ENCODE data around the gene OLA1. TPM values are rescaled to one million over a fixed set of nuclear protein-coding genes. Genes with fewer than 3 reads are reported as not detected.

OLA1 gene
- total and polyA plus RNA-seq, 9 of the 15 experiments (the other 6 are each of a cell fraction or from before 2014, with no cell fraction given) = 208 to 353 (median 225) TPM

- no peaks in the 10 kb centered on the region for H3K9me3 ChIP-seq (replicated peaks; ENCODE audit: control insufficient read depth, insufficient read depth, low read depth, low read length)
- intact Hi-C loops (cut with micrococcal nuclease) (no loop called here), in situ Hi-C loops (cut with MboI) (no loop called here)
- peak in 2 of 4 experiments; percentile 8 to 15 for DNase-seq (ENCODE audit: extremely low read depth in 1 of 4, low spot score in 3 of 4)
- no peak overlapping the region for H3K9ac ChIP-seq (ENCODE audit: insufficient read depth in 1 of 2, low read depth in 2 of 2, low read length in 2 of 2)
- H3K4me1 ChIP-seq (replicated peaks in 1 of 2; ENCODE audit: control insufficient read depth in 2 of 2, insufficient read depth in 2 of 2, low read length in 2 of 2) = no peaks in the 10 kb centered on the region
- POLR2A ChIA-PET = no interaction called here
- FAIRE-seq = no peak
- no peak overlapping the region for H3K4me2 ChIP-seq (ENCODE audit: insufficient read depth, low read length)
- no peaks in the 10 kb centered on the region for H3K79me2 ChIP-seq (ENCODE audit: control insufficient read depth, insufficient read depth, low read length)
- H3K27ac ChIP-seq (ENCODE audit: extremely low read depth, low read depth, low read length) = peak overlapping the region; percentile 5; the same call in 1 of the 3 replicates
- H3K36me3 ChIP-seq (ENCODE audit: control insufficient read depth, insufficient read depth, low read length) = peaks cover 33% of the 10 kb centered on the region; the same call in 1 of the 3 replicates
- no peak for ATAC-seq
- no peaks in the 10 kb centered on the region for H4K20me1 ChIP-seq (replicated peaks; ENCODE audit: control insufficient read depth, insufficient read depth, low read length)
- H3K27me3 ChIP-seq (ENCODE audit: control insufficient read depth in 2 of 2, insufficient read depth in 2 of 2, low read length in 2 of 2) = no peaks in the 10 kb centered on the region
- no peak overlapping the region for H3K4me3 ChIP-seq
- WGBS (ENCODE audit: insufficient coverage, low coverage, missing lambda C conversion rate) = 60% methylated on average over 2 of the region's 2 CpGs
- BruUV-seq (replicated peaks) = no TSS peak
- CTCF ChIA-PET (ENCODE audit: low intra/inter-chr PET ratio) = interaction anchor here (0.8 kb wide), 1 partner anchor 221 kb away, joined by 4 read pairs; no protein-coding TSS in a partner anchor
- H3K9me1 ChIP-seq (ENCODE audit: control insufficient read depth, insufficient read depth, low read length) = no peaks in the 10 kb centered on the region
- H2AFZ ChIP-seq (ENCODE audit: low read depth, low read length) = no peak overlapping the region
- TF ChIP-seq XRCC4 (IDR thresholded peaks at IDR 0.05; ENCODE audit: extremely low read depth, insufficient read depth, insufficient read length) = no peak
- peak; percentile 61; the same call in 1 of the 2 replicates for TF ChIP-seq JUND (IDR thresholded peaks at IDR 0.05; ENCODE audit: borderline replicate concordance, low read depth, low read length)
- peak; percentile 76; the same call in 2 of the 3 replicates for TF ChIP-seq JUND (tag; IDR thresholded peaks at IDR 0.05; ENCODE audit: borderline replicate concordance, low read depth, low read length)
- no peak for TF ChIP-seq E2F5 (CRISPR knock-in tag; IDR thresholded peaks at IDR 0.05)
- TF ChIP-seq JUN (IDR thresholded peaks at IDR 0.05; ENCODE audit: borderline replicate concordance, low read depth, low read length) = peak; percentile 55; the same call in 1 of the 2 replicates
- TF ChIP-seq JUN (CRISPR knock-in tag; IDR thresholded peaks at IDR 0.05; ENCODE audit: borderline replicate concordance) = no peak
- no peak for TF ChIP-seq ZNF551 (CRISPR knock-in tag; IDR thresholded peaks at IDR 0.05)
- no peak for TF ChIP-seq HMG20B (CRISPR knock-in tag; IDR thresholded peaks at IDR 0.05)
- TF ChIP-seq ELF2 (CRISPR knock-in tag; IDR thresholded peaks at IDR 0.05) = no peak
- TF ChIP-seq FOSL1 (tag; conservative IDR thresholded peaks at IDR 0.05) = peak; percentile 95
- TF ChIP-seq ATF3 (IDR thresholded peaks at IDR 0.05) = peak; percentile 75
- TF ChIP-seq ATF3 (CRISPR knock-in tag; conservative IDR thresholded peaks at IDR 0.05) = no peak
- TF ChIP-seq ZNF232 (CRISPR knock-in tag; IDR thresholded peaks at IDR 0.05) = no peak
- no peak for TF ChIP-seq SAFB2 (IDR thresholded peaks at IDR 0.05; ENCODE audit: borderline replicate concordance, low read depth, low read length, severe bottlenecking)
- TF ChIP-seq NR3C1 (CRISPR knock-in tag; IDR thresholded peaks at IDR 0.05) = no peak
- no peak for TF ChIP-seq KHSRP (IDR thresholded peaks at IDR 0.05)
- no peak for TF ChIP-seq TEAD4 (IDR thresholded peaks at IDR 0.05; ENCODE audit: low read length)
- no peak for TF ChIP-seq TEAD4 (CRISPR knock-in tag; IDR thresholded peaks at IDR 0.05; ENCODE audit: borderline replicate concordance)
- TF ChIP-seq, protein P1, sequence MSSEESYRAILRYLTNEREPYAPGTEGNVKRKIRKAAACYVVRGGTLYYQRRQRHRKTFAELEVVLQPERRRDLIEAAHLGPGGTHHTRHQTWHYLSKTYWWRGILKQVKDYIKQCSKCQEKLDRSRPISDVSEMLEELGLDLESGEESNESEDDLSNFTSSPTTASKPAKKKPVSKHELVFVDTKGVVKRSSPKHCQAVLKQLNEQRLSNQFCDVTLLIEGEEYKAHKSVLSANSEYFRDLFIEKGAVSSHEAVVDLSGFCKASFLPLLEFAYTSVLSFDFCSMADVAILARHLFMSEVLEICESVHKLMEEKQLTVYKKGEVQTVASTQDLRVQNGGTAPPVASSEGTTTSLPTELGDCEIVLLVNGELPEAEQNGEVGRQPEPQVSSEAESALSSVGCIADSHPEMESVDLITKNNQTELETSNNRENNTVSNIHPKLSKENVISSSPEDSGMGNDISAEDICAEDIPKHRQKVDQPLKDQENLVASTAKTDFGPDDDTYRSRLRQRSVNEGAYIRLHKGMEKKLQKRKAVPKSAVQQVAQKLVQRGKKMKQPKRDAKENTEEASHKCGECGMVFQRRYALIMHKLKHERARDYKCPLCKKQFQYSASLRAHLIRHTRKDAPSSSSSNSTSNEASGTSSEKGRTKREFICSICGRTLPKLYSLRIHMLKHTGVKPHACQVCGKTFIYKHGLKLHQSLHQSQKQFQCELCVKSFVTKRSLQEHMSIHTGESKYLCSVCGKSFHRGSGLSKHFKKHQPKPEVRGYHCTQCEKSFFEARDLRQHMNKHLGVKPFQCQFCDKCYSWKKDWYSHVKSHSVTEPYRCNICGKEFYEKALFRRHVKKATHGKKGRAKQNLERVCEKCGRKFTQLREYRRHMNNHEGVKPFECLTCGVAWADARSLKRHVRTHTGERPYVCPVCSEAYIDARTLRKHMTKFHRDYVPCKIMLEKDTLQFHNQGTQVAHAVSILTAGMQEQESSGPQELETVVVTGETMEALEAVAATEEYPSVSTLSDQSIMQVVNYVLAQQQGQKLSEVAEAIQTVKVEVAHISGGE (CRISPR knock-in tag; IDR thresholded peaks at IDR 0.05) = no peak
These were observed 128.0 kb downstream of the OLA1 start for GRCh38 chr2:174120346-174120745.

Data from K562 (cell line).